Epithelial cell of esophagus (primary cell): ENCODE data around the gene MUC5B.

Experiments
- DNase-seq: peaks from one replicate; pipeline ENCODE4 v3.0.0; 2010; ENCODE audit warnings: low read depth
- H3K4me3 ChIP-seq: 2 replicates; pipeline ENCODE4 v1.5.1; 2011; ENCODE audit warnings: mild to moderate bottlenecking, low read length, control low read depth
- CTCF ChIP-seq: IDR thresholded peaks from 2 replicates; pipeline ENCODE4 v1.5.1; 2011; ENCODE audit warnings: low read depth, mild to moderate bottlenecking, low read length, control low read depth, inconsistent platforms; ENCODE audit not compliant: insufficient read depth; ENCODE audit errors: missing control alignments

MUC5B gene

GRCh38 chr11:1308743-1309497 is 86.1 kb downstream of the MUC5B start:
- TF ChIP-seq CTCF, result no peak
- peak; percentile 27 for DNase-seq
- H3K4me3 ChIP-seq, result peak overlapping the region; percentile 67

GRCh38 chr11:1309498-1310317 is 86.8 kb downstream of the MUC5B start, which contains the start of gene TOLLIP:
Gene TOLLIP, minus strand, starts transcription at chr11:1309632. Its CDS starts 134 bp downstream, at chr11:1309498.
- DNase-seq, result peak; percentile 90
- peak within 1 kb of the TSS; percentile 67 for H3K4me3 ChIP-seq
- no peak for TF ChIP-seq CTCF

GRCh38 chr11:1310318-1310687 is 87.4 kb downstream of the MUC5B start:
- no peak for DNase-seq
- no peak for TF ChIP-seq CTCF
- H3K4me3 ChIP-seq, result peak overlapping the region; percentile 59

- DNase-seq, result no peak
- peak overlapping the region; percentile 59 for H3K4me3 ChIP-seq
- TF ChIP-seq CTCF, result no peak
These were observed 88.1 kb downstream of the MUC5B start for GRCh38 chr11:1310772-1311468.
